NCI-H774 (cell line): Measurements from ENCODE around the gene DUSP16.
A peak's percentile ranks its signal among the peaks of the same experiment; 100 is the strongest.
"Not testable (repeated sequence)": the region's sequence is repeated elsewhere in the genome, so short reads cannot be mapped to it uniquely, and the experiment has no call there.

ENCODE experiments used
- DNase-seq: peaks from one replicate; lab custom pipeline; 2025; lab: John Stamatoyannopoulos, UW

Gene DUSP16

GRCh38 chr12:12562585-12563261, at the start of gene DUSP16:
Gene DUSP16, minus strand, starts transcription at chr12:12562863. Its CDS starts 41,765 bp downstream, at chr12:12521098.
- DNase-seq, result peak; percentile 89

- DNase-seq, result no peak
These were observed 49.7 kb upstream of the DUSP16 start for GRCh38 chr12:12612358-12612757.

GRCh38 chr12:12611512-12612306, 49.0 kb upstream of the DUSP16 start, which contains the start of gene CREBL2:
Gene CREBL2, plus strand, starts transcription at chr12:12611876. Its CDS starts 297 bp downstream, at chr12:12612173.
- peak; percentile 94 for DNase-seq

- no peak for DNase-seq
These were observed 48.0 kb upstream of the DUSP16 start for GRCh38 chr12:12610711-12611110.

- DNase-seq, result no peak
These were observed 47.0 kb upstream of the DUSP16 start for GRCh38 chr12:12609692-12610091.

GRCh38 chr12:12608557-12608957, 45.9 kb upstream of the DUSP16 start:
- DNase-seq, result no peak

GRCh38 chr12:12606781-12607589, 44.3 kb upstream of the DUSP16 start:
- DNase-seq, result no peak

GRCh38 chr12:12604740-12605139, 42.1 kb upstream of the DUSP16 start:
- DNase-seq, result no peak

GRCh38 chr12:12600659-12601058, 38.0 kb upstream of the DUSP16 start:
- DNase-seq, result no peak

- no peak for DNase-seq
These were observed 37.3 kb upstream of the DUSP16 start for GRCh38 chr12:12599750-12600643.

- no peak for DNase-seq
These were observed 36.2 kb upstream of the DUSP16 start for GRCh38 chr12:12598864-12599263.

GRCh38 chr12:12596598-12596997, 33.9 kb upstream of the DUSP16 start:
- DNase-seq, result not testable (repeated sequence)

- DNase-seq, result not testable (repeated sequence)
These were observed 33.3 kb upstream of the DUSP16 start for GRCh38 chr12:12595929-12596328.

GRCh38 chr12:12592930-12593329, 30.3 kb upstream of the DUSP16 start:
- DNase-seq, result no peak

GRCh38 chr12:12590961-12591360, 28.3 kb upstream of the DUSP16 start:
- no peak for DNase-seq

- DNase-seq, result not testable (repeated sequence)
These were observed 25.8 kb upstream of the DUSP16 start for GRCh38 chr12:12588436-12588835.

GRCh38 chr12:12587878-12588277, 25.2 kb upstream of the DUSP16 start:
- no peak for DNase-seq

GRCh38 chr12:12586879-12587675, 24.4 kb upstream of the DUSP16 start:
- DNase-seq, result no peak

GRCh38 chr12:12585115-12585863, 22.6 kb upstream of the DUSP16 start:
- DNase-seq, result no peak
